Heart left ventricle (tissue), 13 donors: ENCODE data around the gene DHRS12.

Experiments
- CTCF ChIP-seq, 12 donors: fragments of 200-600 bp; sonication (generic) in 4 of 12; IDR thresholded peaks; one replicate each; pipeline versions ENCODE4 v1.5.0 to v1.8.0; 2018 to 2022; ENCODE audit warnings: antibody characterized with exemption in 12 of 12, mild to moderate bottlenecking in 5 of 12
- POLR2A ChIP-seq, 2 donors: fragments of 450-650 bp; IDR thresholded peaks; one replicate each; pipeline ENCODE4 v1.6.1; 2017; ENCODE audit warnings: antibody characterized with exemption in 2 of 2, mild to moderate bottlenecking in 2 of 2, moderate library complexity in 2 of 2
- donor health status: ischemic (EF 13 %, LVEDD 7.1; RV severe dilation, severe dysfunction).
- donor health status: DM: no; HTN: yes; CAD: no.
- donor health status: DM: no; HTN: no; CAD: no.
- donor health status: ischemic (EF 25% LVEDD 6.9; RV normal size, moderate dysfunction).
- donor health status: ischemic (EF 25% LVEDD 5.7; RV mildly dilated, moderate dysfunction).
- donor health status: ischemic (EF 35%, LVEDD 5.7; RV mildly dilated, moderate dysfunction).
- donor health status: nonischemic (EF 11% LVEDD 7.7; RV severe dilation, severe dysfunction).
- donor health status: DM: yes; HTN: yes; CAD: no.
- donor health status: PGD.
- donor health status: ischemic (EF 29% LVEDD 5.4; RV normal size, mild dysfunction).
- donor health status: nonischemic (EF 23%, LVEDD 6.1; RV moderate dilation, normal function).

- TF ChIP-seq CTCF (IDR thresholded peaks at IDR 0.05) (no peak), POLR2A (IDR thresholded peaks at IDR 0.05) (no peak)
Measured at GRCh38 chr13:51837016-51837415, 33.1 kb upstream of the DHRS12 start.
